ENCODE measurements around the gene EREG.

- TF ChIP-seq EP300 (IDR thresholded peaks at IDR 0.05), result no peak
- TF ChIP-seq CTCF (IDR thresholded peaks at IDR 0.05), result no peak
- TF ChIP-seq POLR2A (IDR thresholded peaks at IDR 0.05), result no peak
These were observed 24.5 kb downstream of the EREG start for GRCh38 chr4:74389494-74389893.
